OCI-LY7 (cell line): Measurements from ENCODE around the gene ZNRD2.

Source experiments
- EZH2phosphoT487 ChIP-seq: fragments of 200-600 bp; sonication (generic); IDR thresholded peaks from 2 replicates; pipeline ENCODE4 v1.6.1; 2018; ENCODE audit warnings: low read depth, borderline replicate concordance, mild to moderate bottlenecking, mixed run types, antibody characterized with exemption, low read length, moderate library complexity, mixed read lengths
- TF ChIP-seq, protein P1 (sequence below): fragments of 200-600 bp; sonication (generic); conservative IDR thresholded peaks from 2 replicates; pipeline ENCODE4 v1.5.1; 2014; ENCODE audit warnings: mild to moderate bottlenecking, antibody characterized with exemption, low read length, moderate library complexity, mixed read lengths

DNA sequence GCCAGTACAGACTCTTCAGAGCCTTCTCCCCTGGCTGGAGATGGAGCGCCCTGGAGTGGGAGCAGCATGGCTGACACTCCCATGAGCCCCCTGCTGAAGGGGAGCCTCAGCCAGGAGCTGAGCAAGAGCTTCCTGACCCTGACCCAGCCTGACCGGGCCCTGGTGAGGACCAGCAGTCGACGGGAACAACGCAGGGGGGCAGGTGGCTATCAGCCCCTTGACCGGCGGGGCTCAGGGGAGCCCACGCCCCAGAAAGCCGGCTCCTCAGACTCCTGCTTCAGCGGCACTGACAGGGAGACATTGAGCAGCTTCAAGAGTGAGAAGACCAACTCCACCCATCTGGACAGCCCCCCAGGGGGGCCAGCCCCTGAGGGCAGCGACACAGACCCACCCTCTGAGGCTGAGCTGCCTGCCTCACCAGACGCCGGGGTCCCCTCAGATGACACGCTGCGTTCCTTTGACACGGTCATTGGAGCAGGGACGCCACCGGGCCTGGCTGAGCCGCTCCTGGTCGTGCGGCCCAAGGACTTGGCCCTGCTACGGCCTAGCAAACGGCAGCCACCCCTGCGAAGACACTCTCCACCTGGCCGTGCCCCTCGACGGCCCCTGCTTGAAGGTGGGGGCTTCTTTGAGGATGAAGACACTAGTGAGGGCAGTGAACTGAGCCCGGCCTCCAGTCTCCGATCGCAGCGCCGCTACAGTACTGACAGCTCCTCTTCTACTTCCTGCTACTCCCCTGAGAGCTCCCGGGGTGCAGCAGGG is 47.9 kb downstream of the ZNRD2 start:
- TF ChIP-seq, protein P1, sequence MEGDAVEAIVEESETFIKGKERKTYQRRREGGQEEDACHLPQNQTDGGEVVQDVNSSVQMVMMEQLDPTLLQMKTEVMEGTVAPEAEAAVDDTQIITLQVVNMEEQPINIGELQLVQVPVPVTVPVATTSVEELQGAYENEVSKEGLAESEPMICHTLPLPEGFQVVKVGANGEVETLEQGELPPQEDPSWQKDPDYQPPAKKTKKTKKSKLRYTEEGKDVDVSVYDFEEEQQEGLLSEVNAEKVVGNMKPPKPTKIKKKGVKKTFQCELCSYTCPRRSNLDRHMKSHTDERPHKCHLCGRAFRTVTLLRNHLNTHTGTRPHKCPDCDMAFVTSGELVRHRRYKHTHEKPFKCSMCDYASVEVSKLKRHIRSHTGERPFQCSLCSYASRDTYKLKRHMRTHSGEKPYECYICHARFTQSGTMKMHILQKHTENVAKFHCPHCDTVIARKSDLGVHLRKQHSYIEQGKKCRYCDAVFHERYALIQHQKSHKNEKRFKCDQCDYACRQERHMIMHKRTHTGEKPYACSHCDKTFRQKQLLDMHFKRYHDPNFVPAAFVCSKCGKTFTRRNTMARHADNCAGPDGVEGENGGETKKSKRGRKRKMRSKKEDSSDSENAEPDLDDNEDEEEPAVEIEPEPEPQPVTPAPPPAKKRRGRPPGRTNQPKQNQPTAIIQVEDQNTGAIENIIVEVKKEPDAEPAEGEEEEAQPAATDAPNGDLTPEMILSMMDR: no peak
- TF ChIP-seq EZH2phosphoT487: no peak
